Fibroblast of the conjunctiva (primary cell): Measurements from ENCODE around the gene PLD5.

Source experiments
- DNase-seq: peaks from one replicate; pipeline ENCODE4 v3.0.0-alpha.2; 2010; ENCODE audit warnings: low read depth

PLD5 gene

DNA sequence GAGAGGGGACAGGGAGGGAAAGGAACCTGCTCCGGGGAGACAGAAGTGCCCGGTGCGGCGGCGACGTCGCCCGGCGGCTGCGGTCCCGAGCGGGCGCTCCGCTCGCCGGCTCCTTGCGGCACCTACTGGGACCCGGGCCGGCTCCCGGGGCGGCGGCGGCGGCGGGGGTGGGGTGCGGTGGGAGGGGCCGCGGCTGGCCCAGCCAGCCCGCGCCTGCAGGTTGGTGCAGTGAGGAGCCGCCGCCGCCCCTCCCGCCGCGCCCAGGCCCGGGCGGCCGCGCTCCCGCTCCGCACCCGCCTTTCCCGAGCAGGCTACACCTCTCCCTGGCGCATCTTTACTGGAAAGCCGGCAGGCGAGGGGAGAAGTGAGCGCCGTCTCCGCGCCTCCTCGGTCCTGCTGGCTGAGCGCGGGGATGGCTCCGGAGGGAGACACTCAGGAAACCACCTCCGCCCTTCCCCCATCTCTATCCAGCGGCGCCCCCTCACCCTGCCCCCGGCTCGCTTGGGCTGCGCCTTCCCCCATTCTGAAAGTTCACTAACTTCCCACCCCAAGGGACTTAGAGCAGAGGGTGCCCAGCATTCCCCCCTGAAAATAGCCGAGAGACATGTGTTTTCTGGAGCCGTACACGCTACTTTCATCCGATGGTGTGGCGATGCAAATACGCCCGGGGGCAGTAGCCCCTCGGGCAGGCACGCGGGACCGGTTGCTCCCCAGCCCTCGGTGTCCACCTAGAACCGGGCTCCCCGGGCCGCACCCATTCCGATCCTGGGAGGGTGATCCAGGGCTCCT, at the start of gene PLD5:
Gene PLD5, minus strand, starts transcription at position 127 of the 789 bp plus-strand sequence.
- no peak for DNase-seq

- DNase-seq = no peak
These were observed 45.4 kb upstream of the PLD5 start for GRCh38 chr1:242569867-242570266.

DNA sequence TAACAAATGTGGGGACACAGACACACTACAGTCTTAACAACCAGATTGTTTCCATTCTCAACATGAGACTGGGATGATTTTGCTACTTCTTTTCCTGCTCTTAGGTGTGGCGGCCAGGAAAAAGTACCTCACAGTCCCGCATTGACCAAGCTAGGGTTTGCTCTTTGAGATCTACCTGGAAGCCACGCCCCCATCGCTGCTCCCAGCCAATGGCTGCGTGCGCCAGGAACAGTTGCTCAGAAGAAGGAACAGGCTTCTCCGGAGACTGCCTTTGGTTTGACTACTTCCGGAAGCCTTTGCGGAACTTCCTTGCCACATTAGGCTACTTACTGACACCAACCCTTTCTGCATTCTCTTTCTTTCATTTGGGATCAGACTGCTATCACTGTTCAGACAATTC, 44.2 kb upstream of the PLD5 start:
- DNase-seq = no peak

GRCh38 chr1:242567596-242567995, 43.1 kb upstream of the PLD5 start:
- DNase-seq = no peak

GRCh38 chr1:242556759-242557158, 32.3 kb upstream of the PLD5 start:
- DNase-seq = no peak

DNA sequence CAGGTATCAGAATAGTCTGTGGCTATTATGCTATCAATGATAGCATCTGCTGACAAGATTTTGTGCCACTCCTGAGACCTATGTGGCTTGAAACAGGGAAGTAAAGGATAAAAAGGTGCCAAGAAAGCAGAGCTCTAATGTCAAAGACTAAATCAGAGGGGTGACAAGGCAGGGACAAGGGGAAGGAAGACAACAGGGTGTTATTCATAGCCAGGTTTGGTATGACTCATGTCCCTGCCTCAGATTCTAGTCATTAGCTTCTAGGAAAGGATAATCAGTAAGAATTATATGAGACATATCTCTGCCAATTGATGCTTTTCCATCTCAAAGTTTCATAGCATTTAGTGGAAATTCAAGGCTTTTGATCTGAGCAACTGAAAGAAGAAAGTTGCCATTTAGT, 31.8 kb upstream of the PLD5 start:
- no peak for DNase-seq

DNA sequence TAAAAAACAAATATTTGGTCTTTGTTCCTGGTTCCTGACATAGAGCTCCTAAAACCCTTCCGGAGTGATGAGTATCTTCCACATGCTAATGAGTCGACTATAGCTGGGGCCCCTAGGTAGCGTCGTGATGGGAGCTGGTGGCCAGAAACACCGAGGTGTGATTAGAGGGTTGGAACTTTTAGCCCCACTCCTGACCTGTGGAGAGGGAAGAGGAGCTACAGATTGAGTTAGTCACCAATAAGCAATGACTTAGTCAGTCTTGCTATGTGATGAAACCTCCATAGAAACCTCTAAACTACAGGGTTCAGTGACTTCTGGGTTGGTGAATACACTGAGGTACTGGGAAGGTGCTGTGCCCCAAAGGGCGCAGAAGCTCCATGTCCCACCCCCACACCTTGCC, 30.1 kb upstream of the PLD5 start:
- no peak for DNase-seq

DNA sequence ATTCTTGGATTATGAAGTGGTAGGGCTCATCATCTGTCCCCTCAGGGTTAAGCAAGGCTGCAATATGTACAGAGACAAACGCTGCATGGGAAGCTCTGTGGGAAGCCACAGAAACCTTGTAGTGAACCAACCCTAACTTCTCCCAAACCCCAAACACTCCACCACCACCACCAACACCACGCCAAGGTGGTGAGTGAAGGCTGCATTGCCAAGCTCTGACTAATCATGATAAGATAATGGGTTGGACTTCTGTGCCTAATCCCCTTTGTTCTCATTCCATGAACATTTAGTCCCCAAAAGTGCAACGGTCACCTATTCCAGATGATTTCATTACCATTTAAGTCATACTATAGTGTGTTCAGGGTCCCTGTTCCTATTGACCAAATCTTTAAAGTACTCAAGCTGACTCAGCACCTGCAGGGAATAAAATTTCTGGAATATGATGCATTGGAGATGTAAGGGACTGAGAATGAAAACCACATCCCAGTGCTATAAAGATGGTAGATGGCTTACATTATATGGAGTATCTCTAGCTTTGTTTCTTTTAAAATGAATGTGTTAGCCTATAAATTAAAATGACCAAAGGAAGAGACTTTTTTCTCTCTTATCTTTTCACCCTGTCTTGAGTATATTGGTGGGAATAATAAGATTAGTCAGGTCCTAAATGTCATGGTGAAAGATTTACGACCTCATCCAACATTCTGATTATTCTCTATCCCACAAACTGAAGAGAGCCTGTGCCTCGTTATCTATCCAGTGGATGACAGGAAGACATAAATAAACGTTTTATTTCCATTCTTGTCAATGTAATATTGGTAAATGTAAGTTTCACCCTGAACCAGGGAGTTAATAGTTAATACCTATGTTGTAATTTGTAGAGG, 22.6 kb upstream of the PLD5 start:
- DNase-seq = no peak

GRCh38 chr1:242546441-242546840, 21.9 kb upstream of the PLD5 start:
- DNase-seq = no peak

DNA sequence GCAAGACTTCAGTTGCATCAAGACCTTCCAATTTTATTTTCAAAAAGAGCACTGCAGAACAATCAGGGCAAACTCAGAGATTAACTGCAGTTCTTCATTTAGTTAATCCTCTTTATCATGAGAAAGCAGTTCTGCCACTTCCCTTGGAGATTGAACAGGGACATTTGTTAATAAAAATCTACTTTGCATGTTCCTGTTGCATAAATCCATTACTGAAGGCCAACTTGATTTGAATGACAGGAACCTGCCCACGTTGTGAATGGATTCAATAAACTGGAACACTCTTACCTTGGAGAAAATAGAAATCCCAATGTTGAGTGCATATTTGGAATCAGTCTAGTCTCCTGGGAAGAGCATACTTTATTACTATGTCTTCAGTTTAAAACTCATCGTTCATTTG, 19.6 kb upstream of the PLD5 start:
- DNase-seq = no peak

DNA sequence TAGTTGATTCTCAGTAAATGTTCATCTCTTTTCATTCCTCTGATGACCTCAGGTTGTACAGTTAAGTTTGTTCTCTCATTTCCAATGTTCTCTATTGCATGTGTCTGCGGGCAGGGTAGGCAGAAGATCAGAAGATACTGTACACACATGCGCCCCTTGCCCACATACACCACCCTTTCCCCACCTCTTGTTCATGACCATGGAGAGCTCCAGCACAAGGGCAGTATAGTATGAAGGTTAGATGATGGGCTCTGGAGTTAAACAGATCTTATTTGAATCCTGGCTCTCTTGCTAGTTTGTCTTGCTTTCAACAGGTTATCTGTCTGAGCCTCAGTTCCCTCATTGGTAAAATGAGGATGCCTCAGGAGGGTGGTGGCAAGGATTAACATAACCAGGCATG, 17.8 kb upstream of the PLD5 start:
- no peak for DNase-seq

DNA sequence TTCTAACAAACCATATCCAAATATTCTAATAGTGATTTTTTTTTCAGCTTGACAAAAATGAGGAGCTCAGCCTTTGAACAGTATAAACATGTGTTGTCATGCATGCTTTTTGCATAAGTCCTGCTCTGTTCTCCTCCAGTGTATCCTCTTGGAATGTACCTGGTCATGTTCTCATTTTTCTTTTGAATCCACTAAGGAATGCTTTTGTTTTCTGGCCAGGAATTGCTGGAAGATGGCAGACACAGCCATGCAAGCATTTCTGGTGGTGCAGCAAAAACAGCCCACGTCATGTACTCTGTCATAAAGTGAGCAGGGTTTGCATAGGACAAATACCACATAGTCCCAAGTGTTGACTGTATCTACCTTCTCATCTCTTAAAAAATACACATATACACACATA, 11.5 kb upstream of the PLD5 start:
- DNase-seq = no peak

- no peak for DNase-seq
These were observed 10.3 kb upstream of the PLD5 start for GRCh38 chr1:242534753-242535152.

GRCh38 chr1:242530761-242531160, 6.3 kb upstream of the PLD5 start:
- no peak for DNase-seq

- DNase-seq = no peak
These were observed 1.3 kb upstream of the PLD5 start for GRCh38 chr1:242525769-242526168.

DNA sequence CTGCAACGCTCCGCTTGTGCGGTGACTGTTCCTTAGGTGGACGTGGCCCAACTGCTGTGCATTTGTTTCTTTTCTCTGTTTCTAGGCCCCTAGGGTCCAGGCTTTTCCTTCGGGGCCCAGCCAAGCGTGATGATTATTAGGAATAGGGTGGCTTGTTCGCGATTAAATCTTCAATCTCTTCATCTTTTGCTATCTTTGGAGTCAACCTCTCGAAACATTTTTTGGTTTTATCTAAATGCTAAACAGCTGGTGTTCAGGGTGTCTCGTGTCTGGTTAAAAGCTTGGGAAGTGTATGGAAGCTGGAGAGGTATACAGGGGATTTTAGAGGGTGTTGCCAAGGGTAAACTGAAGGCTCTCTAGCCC, 844 bp upstream of the PLD5 start:
- DNase-seq = no peak

DNA sequence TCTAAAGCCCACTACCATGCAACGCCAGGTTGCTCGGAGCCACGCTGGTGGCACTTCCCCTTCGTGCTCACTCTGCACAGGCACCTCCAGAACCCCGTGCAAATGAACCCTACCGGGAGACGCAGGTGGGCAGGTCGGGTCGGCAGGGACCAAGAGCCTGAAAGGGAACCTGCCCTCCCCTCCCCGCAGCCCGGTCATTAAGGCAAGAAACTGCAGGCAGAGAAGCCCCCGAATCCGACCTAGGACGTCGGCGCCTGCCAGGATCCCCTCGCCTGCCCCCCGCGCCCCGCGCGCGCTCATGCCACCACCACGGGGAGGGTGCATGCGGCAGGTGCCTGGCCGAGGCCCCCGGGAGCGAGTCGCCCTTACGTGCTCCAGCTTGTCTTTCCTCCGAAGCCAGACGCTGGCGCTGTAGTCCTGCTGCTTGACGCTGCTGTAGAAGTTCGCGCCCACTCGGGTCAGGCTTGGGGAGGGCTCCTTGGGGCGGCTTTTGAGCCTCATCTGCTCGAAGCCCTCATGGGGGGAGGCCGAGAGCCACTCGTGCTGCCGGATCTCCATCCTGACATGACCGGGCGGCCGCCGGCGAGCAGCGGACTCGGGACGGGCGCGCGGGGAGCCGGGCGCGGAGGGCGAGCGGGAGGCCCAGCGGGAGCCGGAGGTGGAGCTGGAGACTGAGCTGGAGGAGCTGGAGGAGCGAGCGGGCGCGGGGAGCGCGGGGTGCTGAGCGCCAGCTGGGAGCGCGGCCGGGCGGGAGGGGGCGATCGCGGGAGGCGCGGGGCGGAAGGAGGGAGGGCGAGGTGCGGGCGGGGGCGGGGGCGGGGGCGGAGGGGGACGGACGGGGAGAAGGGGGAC, 552 bp downstream of the PLD5 start:
- no peak for DNase-seq

DNA sequence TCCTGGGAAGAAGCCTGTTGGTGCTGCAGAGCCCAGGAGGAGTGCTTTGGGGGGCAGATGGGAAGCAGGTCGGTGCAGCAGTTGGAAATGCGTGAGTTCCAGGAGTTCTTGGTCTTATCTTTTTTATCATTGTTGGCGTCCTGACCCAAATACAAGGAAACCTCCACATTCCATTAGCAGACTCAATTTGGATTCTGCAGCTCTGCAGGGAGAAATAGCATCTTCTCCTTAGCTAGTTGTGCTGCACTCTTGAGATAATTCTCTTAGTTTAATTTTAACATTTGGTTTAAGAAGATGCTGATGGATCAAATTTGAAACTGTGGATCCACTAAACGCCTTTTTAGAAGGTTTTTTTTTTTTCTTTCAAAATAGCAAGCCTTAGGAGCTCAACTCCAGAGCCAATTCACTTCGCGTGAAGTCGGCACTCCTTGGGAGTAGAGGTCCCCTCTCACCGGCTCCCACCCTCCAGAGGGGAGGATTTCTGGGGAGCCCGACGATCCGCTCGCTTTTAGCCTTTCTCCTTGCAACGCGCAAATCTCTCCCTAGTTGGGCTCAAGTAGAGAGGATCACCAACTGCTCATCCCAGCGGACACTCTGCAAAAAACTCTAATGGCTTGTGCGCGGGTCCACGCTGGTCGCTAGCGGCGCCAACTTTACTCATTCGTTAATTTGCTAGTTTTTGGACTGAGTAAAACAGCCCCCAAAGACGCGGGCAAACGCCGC, 1.3 kb downstream of the PLD5 start:
- no peak for DNase-seq

- DNase-seq = no peak
These were observed 2.1 kb downstream of the PLD5 start for GRCh38 chr1:242522304-242522945.

DNA sequence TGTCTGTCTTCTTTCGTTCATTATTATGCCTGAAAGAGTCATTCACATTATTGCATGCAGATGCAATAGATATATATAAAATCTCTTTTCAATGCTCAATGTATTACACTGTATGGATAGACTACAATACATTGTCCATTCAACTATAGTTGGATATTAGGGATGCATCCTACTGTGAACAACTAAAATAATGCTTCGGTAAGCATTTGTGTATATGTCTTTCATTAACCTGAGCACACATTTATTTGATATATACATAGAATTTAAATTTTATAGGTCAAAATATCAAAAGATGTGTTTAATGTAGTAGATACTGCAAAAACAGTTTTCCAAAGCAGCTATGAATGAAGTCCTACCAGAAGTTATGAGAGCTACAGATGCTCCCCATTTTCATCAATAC, 8.9 kb downstream of the PLD5 start:
- DNase-seq = no peak

- DNase-seq = no peak
These were observed 17.8 kb downstream of the PLD5 start for GRCh38 chr1:242506724-242507123.
